GM19193 (cell line): ENCODE data around the gene PATE2.

Experiments used
- POLR2A ChIP-seq: IDR thresholded peaks from 4 replicates; pipeline ENCODE4 v1.6.1; 2011; ENCODE audit not compliant: insufficient read depth, insufficient read length; ENCODE audit errors: extremely low read depth

The PATE2 gene

GRCh38 chr11:125743681-125744080 lies 34.9 kb downstream of the PATE2 start:
- TF ChIP-seq POLR2A: no peak

- no peak for TF ChIP-seq POLR2A
Measured at GRCh38 chr11:125740617-125741016, 38.0 kb downstream of the PATE2 start.

GRCh38 chr11:125728969-125729368 lies 49.7 kb downstream of the PATE2 start:
- TF ChIP-seq POLR2A: no peak
